ENCODE data around the gene RGS3.
"Not testable (repeated sequence)": the region's sequence is repeated elsewhere in the genome, so short reads cannot be mapped to it uniquely, and the experiment has no call there.

The RGS3 gene

DNA sequence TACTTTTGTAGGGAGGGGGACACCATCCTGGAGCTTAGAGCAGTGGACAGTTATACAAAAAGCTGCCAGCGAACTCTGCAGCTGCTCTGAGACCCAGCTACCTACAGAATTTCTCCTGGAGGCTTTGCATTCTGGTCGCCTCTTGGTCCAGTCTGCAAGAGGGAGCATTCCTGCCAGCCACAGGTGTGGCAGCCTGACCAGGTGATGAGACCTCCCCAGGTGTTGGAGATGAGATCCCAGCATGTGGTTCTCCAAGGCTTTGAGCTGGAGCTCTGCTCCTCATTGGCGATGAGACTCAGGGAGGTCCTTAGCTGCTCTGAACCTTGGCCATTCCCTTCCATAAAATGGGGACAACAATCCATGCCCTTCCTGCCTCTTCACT lies 69.3 kb downstream of the RGS3 start:
- DNase-seq: no peak

GRCh38 chr9:113533335-113534225 lies 70.1 kb downstream of the RGS3 start:
- no peak for DNase-seq

- no peak for DNase-seq
Observed at GRCh38 chr9:113535756-113536155, 72.2 kb downstream of the RGS3 start.

- no peak for DNase-seq
Observed at GRCh38 chr9:113536166-113536482, 72.6 kb downstream of the RGS3 start.

- DNase-seq: no peak
Observed at GRCh38 chr9:113536483-113537228, 73.1 kb downstream of the RGS3 start.

DNA sequence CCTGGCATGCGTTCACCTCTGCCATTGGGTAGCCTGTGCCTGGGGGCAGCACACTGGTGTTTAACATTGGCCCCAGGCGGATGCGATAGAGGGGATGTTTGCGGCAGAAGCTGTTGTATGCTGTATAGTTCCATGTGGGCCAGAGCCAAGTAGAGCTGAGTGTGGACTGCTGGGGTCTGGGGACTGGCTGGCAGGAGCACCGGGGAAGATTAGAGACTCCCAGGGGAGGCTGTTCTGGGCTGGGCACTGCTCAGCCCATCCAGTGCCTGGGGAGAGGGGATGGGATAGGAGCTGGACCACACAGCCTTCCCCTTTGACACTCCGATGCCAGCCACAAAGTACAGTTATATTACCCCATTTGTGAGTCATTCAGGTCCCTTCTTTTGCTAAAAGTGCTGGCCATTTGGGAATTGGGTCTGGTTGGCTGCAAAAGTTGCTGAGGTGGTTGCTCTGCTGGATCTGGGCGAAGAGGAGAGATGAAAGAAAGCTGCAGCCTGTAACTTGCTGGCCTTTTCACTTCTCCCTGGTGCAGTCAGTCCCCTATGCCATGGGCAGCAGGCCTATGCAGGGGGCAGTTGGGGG lies 73.8 kb downstream of the RGS3 start:
- no peak for DNase-seq

- DNase-seq: no peak
Observed at GRCh38 chr9:113538131-113538530, 74.6 kb downstream of the RGS3 start.

- DNase-seq: no peak
Observed at GRCh38 chr9:113538701-113539430, 75.3 kb downstream of the RGS3 start.

- DNase-seq: no peak
Observed at GRCh38 chr9:113540466-113540865, 76.9 kb downstream of the RGS3 start.

- DNase-seq: peak; percentile 97
Observed at GRCh38 chr9:113541019-113541900, 77.7 kb downstream of the RGS3 start.

DNA sequence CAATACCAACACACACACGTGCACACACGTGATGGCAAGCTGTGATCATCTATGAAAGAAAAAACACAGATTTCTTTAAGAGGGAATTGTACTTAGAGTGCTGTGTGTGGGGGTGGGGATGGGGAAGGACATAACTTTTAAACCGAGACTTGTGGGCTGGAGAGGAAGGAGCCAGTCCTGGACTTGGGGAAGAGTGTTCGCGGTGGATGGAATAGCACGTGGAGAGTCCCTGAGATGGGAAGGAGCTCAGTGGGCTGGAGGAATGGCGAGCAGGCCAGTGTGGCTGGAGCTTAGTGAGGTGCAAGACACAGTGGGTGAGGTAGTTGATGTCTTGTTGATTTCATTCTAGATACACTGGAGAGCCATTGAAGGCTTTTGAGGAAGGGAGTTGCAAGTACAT lies 78.5 kb downstream of the RGS3 start:
- no peak for DNase-seq

DNA sequence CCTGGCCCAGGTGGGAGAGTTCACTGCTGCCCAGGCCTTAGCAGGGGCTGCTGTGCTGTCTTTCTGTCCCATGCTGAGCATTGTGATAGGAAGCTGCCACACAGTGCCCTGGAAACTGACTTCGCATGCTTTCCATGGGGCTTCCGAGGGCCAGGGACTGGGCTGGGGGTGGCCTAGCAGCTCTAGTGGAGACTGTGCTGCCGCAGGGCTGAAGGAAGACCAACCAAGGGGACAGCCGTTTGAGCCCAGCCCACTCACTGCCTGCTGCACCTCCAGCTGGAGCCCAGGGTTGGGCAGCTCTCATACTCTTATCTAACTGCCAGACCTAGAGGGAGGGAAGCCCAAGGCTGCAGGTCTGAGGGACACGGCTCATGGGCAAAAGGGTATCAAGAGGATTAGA lies 79.2 kb downstream of the RGS3 start:
- DNase-seq: peak; percentile 96

DNA sequence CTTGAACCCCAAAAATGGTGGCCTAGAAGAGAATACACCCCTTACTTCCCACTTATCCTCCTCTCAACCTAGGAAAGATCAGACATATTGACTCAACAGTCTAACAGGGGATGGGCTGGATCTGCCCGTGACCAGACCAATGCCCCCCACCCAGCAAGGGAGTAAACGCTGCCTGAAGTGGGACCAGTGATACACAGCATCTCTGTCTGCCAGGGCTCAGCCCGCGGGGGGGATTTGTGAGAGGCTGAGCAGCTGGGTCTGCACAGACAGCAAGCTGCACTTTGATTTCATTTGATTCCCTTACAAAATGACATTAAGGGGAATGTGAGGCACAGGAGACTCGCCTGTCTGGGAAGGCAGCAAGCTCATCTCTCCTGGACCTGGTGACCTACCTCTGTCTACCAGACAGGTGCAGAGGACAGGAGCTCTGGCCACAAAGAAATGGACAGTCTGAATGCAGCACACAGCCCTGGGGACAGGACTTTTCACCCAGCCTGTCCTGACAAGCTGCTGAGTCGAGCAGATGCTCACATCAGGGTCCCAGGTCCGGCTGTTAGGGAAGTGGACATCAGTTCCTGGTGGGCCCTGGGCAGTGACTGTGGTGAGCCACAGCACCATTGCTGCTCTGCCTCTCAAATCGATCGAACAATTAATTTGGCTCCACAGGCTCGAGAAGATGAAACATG lies 79.9 kb downstream of the RGS3 start:
- DNase-seq: no peak

GRCh38 chr9:113543982-113544303 lies 80.4 kb downstream of the RGS3 start:
- DNase-seq: no peak

DNA sequence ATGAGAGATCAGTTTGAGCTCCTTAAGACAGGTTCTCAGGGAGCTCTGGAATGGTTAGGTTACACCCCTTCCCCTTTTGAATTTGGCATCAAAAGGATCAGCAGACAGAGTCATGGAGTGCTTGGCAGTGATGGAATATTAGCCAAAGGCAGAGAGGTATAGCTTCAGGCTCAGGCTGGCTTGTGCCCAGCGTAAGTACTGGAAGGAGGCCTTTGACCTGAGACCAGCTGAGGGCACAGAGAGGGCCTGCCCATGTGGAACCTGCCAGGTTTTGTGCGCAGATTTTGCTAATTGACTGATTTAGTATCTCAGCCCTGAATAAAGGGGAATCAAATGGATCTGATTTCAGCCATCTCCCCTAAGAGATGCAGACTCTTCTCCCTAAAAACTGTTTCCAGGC lies 81.5 kb downstream of the RGS3 start:
- no peak for DNase-seq

- no peak for DNase-seq
Observed at GRCh38 chr9:113546566-113546965, 83.0 kb downstream of the RGS3 start.

- DNase-seq: no peak
Observed at GRCh38 chr9:113547501-113547900, 84.0 kb downstream of the RGS3 start.

DNA sequence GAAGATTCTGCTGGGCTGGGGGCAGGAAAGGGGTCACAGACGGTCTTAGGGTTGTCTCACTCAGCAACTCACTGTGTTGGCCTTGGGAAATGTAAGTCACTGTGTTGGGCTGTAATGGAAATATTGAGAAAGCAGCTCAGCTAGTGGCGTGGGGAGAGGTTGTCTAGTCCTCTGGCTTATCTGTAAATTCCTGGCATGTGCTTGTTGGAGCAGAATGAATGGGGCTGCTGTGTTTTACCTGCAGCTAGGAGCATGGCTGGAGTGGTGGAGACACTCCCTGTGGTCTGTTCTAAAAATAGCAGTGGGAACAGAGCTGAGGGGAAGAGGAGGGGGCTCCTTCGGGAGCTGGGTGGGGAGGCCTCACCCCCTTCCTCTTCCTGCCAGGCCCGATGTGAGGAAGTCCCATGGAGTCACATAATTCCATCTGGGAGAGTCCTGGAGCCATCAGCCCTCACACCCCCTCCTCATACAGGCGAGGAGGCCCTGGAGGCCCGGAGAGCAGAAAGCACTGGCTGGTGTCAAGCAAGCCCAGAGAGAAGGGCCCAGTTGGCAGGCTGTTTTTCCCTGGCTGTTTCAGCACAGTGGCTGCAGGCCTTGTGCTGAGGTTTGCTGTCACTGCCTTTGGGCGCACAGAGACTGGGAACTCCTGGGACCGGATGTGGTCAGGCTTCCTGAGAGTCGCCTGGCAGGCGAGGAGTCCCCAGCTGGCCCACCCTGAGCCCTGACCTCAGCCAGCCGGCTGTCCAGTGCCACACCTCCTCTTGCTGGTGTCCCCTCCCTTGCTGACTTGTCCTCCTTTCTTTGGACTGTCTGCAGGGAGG lies 84.9 kb downstream of the RGS3 start:
- peak; percentile 82 for DNase-seq

DNA sequence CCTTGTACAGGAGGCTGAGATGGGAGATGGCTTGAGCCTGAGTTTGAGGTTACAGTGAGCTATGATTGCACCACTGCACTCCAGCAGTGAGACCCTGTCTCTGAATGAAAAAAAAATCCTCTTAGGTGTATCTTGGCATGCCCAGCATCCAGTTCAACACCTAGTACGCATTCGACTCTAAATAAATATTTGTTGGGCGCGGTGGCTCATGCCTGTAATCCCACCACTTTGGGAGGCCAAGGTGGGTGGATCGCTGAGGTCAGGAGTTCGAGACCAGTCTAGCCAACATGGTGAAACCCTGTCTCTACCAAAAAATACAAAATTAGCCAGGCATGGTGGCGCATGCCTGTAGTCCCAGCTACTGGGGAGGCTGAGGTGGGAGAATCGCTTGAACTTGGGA lies 86.4 kb downstream of the RGS3 start:
- not testable (repeated sequence) for DNase-seq

- no peak for DNase-seq
Observed at GRCh38 chr9:113556877-113557593, 93.5 kb downstream of the RGS3 start.

Data from hematopoietic multipotent progenitor cell treated with erythropoietin and hydrocortisone succinate and interleukin-3 and kit ligand, for 8 days (in vitro differentiated cells).